HFF-Myc (cell line): Measurements from ENCODE around the gene IFT52.
"Not testable (repeated sequence)": the region's sequence is repeated elsewhere in the genome, so short reads cannot be mapped to it uniquely, and the experiment has no call there.

Source experiments
- DNase-seq: peaks from one replicate; pipeline ENCODE4 v3.0.0-alpha.2; 2011; ENCODE audit warnings: low read depth; ENCODE audit errors: extremely low read depth
- H3K4me3 ChIP-seq: replicated peaks from 2 replicates; pipeline ENCODE4 v1.5.1; 2011; ENCODE audit warnings: low read depth, mild to moderate bottlenecking, control low read depth, low read length
- CTCF ChIP-seq: IDR thresholded peaks from 2 replicates; pipeline ENCODE4 v1.5.1; 2012; ENCODE audit warnings: mild to moderate bottlenecking, low read depth, low read length, control low read depth; ENCODE audit errors: missing control alignments

Gene IFT52

GRCh38 chr20:43586641-43587040 lies 4.1 kb upstream of the IFT52 start:
- no peak for DNase-seq
- H3K4me3 ChIP-seq: no peak overlapping the region
- TF ChIP-seq CTCF: no peak

GRCh38 chr20:43588526-43588925 lies 2.2 kb upstream of the IFT52 start:
- H3K4me3 ChIP-seq, DNase-seq: not testable (repeated sequence)

GRCh38 chr20:43590036-43590391 lies 723 bp upstream of the IFT52 start:
- TF ChIP-seq CTCF: no peak
- no peak for DNase-seq
- peak overlapping the region; percentile 87 for H3K4me3 ChIP-seq

- H3K4me3 ChIP-seq, DNase-seq: not testable (repeated sequence)
Measured at GRCh38 chr20:43601960-43602359, 11.2 kb downstream of the IFT52 start.

GRCh38 chr20:43603124-43603523 lies 12.4 kb downstream of the IFT52 start:
- no peak for TF ChIP-seq CTCF
- DNase-seq: no peak
- H3K4me3 ChIP-seq: no peak overlapping the region

- TF ChIP-seq CTCF: no peak
- DNase-seq: no peak
Measured at GRCh38 chr20:43605715-43606114, 15.0 kb downstream of the IFT52 start.

GRCh38 chr20:43607278-43607677 lies 16.5 kb downstream of the IFT52 start:
- not testable (repeated sequence) for H3K4me3 ChIP-seq, DNase-seq

More at GRCh38 chr20:43605715-43606114, 15.0 kb downstream of the IFT52 start:
- H3K4me3 ChIP-seq: no peak overlapping the region

- H3K4me3 ChIP-seq: no peak overlapping the region
- no peak for DNase-seq
- no peak for TF ChIP-seq CTCF
Measured at GRCh38 chr20:43631598-43631997, 40.9 kb downstream of the IFT52 start.

- TF ChIP-seq CTCF: no peak
- DNase-seq: no peak
Measured at GRCh38 chr20:43636429-43636828, 45.7 kb downstream of the IFT52 start.

More at GRCh38 chr20:43636429-43636828, 45.7 kb downstream of the IFT52 start:
- H3K4me3 ChIP-seq: no peak overlapping the region
